Duodenal mucosa (tissue), 2 donors: Measurements from ENCODE around the gene GAREM2.

Experiments used
- H3K27ac ChIP-seq: one replicate; pipeline ENCODE4 v1.7.0; 2013; ENCODE audit warnings: low read depth, low read length
- H3K27me3 ChIP-seq, 2 donors: one replicate each; pipeline ENCODE4 v1.7.0; 2013; ENCODE audit warnings: low read length in 2 of 2, control low read depth in 1 of 2; ENCODE audit not compliant: insufficient read depth in 2 of 2, control insufficient read depth in 1 of 2
- H3K36me3 ChIP-seq, 2 donors: one replicate each; pipeline ENCODE4 v1.7.0; 2013; ENCODE audit warnings: low read length in 2 of 2, control low read depth in 1 of 2; ENCODE audit not compliant: insufficient read depth in 2 of 2, control insufficient read depth in 1 of 2
- H3K4me1 ChIP-seq, 2 donors: one replicate each; pipeline ENCODE4 v1.7.0; 2013; ENCODE audit warnings: low read length in 2 of 2, control low read depth in 1 of 2; ENCODE audit not compliant: insufficient read depth in 2 of 2, control insufficient read depth in 1 of 2
- H3K4me3 ChIP-seq, 2 donors: one replicate each; pipeline ENCODE4 v1.7.0; 2013; ENCODE audit warnings: low read length in 2 of 2, low read depth in 1 of 2
- H3K9ac ChIP-seq, 2 donors: one replicate each; pipeline ENCODE4 v1.7.0; 2013; ENCODE audit warnings: low read length in 2 of 2, low read depth in 1 of 2
- H3K9me3 ChIP-seq, 2 donors: one replicate each; pipeline ENCODE4 v1.7.0; 2013; ENCODE audit warnings: low read length in 2 of 2, control low read depth in 1 of 2; ENCODE audit not compliant: control insufficient read depth in 1 of 2

The GAREM2 gene

DNA sequence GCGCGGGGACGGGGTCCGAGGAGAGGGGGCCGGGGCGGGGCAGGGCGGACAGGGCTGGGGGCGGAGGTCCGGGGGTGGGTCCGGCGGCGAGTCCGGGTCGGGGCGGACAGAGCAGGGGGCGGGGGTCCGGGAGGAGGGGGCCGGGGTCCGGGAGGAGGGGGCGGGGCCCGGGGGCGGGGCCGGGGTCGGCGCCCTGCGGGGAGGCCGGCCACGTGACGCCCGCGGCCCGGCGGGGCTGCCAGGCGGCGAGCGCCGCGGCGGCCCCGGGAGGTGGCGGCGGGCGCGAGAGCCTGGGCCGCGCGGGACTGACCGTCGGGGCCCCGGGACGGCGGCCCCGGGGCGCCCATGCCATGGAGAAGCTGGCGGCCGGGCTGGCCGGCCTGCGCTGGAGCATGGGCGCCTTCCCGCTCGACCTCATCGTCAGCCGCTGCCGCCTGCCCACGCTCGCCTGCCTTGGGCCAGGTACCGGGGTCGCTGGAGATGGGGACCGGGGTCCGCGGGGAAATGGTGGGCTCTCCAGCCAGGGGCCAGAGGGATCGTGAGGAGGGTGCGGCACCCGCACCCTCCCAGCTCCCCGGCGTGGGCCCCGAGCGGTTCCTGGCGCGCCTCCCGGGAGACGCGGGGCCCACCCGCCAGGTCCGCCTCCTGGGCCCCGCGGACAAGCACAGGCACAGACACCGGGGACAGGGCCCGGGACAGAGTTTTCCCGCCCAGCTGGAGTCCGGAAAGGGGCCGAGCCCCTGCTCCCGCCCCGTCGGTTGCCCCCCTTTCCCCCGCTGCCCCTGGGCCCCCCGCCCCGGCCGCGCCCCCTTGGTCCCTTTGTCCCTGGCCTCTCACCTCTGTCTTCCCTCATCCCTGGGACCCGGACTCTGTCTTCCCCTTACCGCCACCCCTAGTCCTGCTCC lies at the start of gene GAREM2:
TSS of gene GAREM2 (plus strand) at position 218 of the 905 bp plus-strand sequence. CDS start at position 351, 133 bp downstream.
- Histone ChIP-seq H3K36me3 (no peaks in the 10 kb centered on the region), H3K27ac (no peak within 1 kb of the TSS), H3K27me3 (peaks cover 17 to 21% of the 10 kb centered on the region in 2 donors), H3K4me1 (peaks cover 0 to 5% of the 10 kb centered on the region in 2 donors), H3K4me3 (peak within 1 kb of the TSS in 1 of 2 donors; percentile 22), H3K9me3 (no peaks in the 10 kb centered on the region), H3K9ac (no peak within 1 kb of the TSS)

DNA sequence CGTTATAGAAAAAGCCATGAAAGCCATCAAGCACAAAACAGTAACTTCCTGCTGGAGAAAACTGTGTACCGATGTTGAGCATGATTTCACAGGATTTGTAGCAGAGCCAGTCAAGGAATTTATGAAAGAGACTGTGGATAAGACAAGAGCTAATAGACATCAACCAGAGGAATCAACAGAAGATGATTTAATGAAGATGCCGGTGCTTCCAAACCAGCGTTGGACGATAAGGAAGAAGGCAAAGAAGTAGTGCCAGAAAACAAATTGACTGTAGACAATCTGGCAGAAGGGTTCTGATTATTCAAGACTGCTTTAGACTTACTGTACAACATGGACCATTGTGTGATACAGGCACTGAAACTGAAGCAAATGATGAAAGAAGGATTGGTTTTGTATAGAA lies 49.5 kb upstream of the GAREM2 start:
- H3K4me1 ChIP-seq: no peaks in the 10 kb centered on the region
- H3K9me3 ChIP-seq: no peaks in the 10 kb centered on the region
- no peak overlapping the region for H3K27ac ChIP-seq
- H3K4me3 ChIP-seq: no peak overlapping the region
- H3K27me3 ChIP-seq: no peaks in the 10 kb centered on the region
- H3K36me3 ChIP-seq: peaks cover 5 to 17% of the 10 kb centered on the region in 2 donors
- H3K9ac ChIP-seq: no peak overlapping the region

DNA sequence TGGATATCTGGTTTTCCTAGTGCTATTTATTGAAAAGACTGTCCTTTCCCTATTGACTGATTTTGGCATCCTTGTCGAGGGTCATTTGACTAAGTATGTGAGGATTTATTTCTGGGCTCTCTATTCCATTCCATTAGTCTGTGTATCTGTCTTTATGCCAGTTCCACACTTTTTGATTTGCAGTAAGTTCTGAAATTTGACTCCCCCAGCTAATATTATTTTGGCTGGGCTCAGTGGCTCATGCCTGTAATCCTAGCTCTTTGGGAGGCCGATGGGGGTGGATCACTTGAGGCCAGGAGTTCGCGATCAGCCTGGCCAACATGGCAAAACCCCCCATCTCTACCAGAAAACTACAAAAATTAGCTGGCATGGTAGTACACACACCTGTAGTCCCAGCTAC lies 46.8 kb upstream of the GAREM2 start:
- H3K4me1 ChIP-seq: no peaks in the 10 kb centered on the region
- H3K9me3 ChIP-seq: no peaks in the 10 kb centered on the region
- H3K27me3 ChIP-seq: no peaks in the 10 kb centered on the region
- H3K36me3 ChIP-seq: peaks cover 8 to 20% of the 10 kb centered on the region in 2 donors
- no peak overlapping the region for H3K4me3 ChIP-seq
- no peak overlapping the region for H3K27ac ChIP-seq
- no peak overlapping the region for H3K9ac ChIP-seq

DNA sequence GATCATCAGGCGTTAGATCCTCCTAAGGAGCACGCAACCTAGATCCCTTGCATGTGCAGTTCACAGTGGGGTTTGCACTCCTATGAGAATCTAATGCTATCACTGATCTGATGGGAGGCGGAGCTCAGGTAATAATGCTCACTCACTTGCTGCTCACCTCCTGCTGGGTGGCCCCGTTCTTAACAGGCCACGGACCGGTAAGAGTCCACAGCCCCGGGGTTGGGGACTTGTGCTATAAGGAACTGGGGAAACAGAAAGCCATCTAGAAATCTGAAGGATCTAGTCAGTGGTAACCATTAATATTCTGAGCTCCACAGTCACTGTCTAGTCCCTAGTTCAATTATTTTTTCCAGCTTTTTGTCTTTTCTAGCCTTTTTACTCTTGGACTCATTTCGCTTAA lies 44.7 kb upstream of the GAREM2 start:
- H3K27ac ChIP-seq: no peak overlapping the region
- H3K4me3 ChIP-seq: no peak overlapping the region
- no peaks in the 10 kb centered on the region for H3K4me1 ChIP-seq
- no peaks in the 10 kb centered on the region for H3K9me3 ChIP-seq
- H3K9ac ChIP-seq: no peak overlapping the region
- peaks cover 8 to 17% of the 10 kb centered on the region in 2 donors for H3K36me3 ChIP-seq
- no peaks in the 10 kb centered on the region for H3K27me3 ChIP-seq

DNA sequence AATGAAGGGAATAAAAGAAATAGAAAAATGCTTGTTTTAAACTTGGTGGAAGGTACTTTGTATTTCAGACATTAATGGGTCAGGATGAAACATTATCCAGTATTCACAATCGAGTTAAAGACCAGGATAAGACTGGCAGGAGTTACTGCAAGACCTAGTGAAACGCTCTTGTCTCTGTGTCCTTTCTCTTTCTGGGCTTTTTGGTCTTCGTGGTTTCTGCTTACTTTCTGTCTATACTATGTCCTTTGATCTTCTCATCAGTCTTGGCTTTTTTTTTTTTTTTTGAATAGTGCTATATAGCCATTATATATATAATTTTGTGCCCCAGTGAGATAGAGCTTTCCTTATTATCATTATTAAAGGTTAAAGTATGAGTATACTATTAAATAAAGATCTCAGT lies 42.1 kb upstream of the GAREM2 start:
- Histone ChIP-seq H3K27me3 (no peaks in the 10 kb centered on the region), H3K36me3 (peaks cover 8 to 29% of the 10 kb centered on the region in 2 donors), H3K4me1 (peaks cover 0 to 6% of the 10 kb centered on the region in 2 donors)

DNA sequence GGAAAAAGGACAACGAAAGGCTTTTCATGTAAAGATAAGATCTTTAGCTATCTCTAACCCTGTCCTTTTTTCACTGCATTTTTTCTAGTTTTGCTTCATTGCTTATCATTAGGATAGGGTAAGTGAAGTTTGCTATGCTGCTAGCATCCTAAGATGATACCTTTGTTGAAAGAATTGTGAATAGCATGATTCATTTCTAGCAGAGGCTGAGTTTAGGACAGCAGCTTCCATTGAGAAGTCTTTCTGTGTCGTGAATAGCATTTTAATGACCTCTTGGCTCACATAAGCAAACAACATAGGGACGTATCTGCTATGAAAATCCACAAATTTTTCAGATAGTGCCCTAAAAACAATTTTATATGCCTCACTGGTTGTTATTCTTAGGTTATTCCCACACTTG lies 36.4 kb upstream of the GAREM2 start:
- Histone ChIP-seq H3K9me3 (no peaks in the 10 kb centered on the region), H3K9ac (no peak overlapping the region), H3K4me3 (no peak overlapping the region), H3K4me1 (peaks cover 4 to 7% of the 10 kb centered on the region in 2 donors), H3K27me3 (no peaks in the 10 kb centered on the region), H3K27ac (no peak overlapping the region), H3K36me3 (peaks cover 0 to 24% of the 10 kb centered on the region in 2 donors)

More for the DNA sequence above, 42.1 kb upstream of the GAREM2 start:
- H3K9ac ChIP-seq: no peak overlapping the region
- H3K4me3 ChIP-seq: no peak overlapping the region
- no peaks in the 10 kb centered on the region for H3K9me3 ChIP-seq
- no peak overlapping the region for H3K27ac ChIP-seq

DNA sequence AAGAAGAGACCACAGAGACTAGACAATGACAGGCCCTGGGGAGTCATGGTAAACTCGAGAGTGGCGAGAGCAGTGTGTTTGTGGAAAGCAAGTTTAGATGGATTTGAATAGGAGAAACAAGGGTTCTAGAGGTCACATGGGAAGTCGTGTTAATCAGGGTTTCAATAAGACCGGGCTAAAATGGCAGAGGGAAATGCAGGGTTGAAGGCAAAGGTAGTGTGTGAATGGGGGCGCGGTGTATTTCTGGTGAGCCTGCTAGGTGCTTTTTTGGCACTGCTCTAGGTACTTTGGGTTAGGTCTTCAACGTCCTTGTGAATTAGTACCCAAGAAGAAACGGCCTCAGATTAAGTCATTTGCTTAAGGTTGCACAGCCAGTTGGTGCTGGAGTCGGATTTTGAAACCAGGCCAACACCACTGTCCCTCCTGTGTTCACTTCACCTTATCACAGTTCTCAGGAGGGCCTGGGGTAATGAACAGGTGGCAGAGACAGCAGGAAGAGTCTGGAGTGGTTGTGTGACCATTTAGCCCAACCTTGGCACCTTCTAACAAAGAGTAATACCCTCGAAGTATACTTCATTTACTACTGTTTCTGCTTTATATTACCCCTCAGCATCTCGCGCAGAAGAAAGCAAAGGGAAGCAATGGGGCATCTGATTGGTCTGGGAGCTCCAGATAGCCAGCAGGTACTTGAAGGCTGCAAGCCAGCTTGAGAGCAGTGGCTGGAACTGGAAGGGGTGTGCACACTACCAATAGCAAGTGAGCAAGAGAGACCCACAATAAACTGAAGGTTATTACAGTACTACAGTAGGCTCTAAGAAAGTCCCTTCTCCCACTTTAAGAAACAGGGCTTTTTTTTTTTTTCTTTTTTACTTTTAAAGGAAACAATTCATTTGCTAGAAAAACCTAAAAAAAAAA lies 33.4 kb upstream of the GAREM2 start:
- no peaks in the 10 kb centered on the region for H3K9me3 ChIP-seq
- H3K4me1 ChIP-seq: peaks cover 11 to 19% of the 10 kb centered on the region in 2 donors
- H3K4me3 ChIP-seq: no peak overlapping the region
- no peak overlapping the region for H3K9ac ChIP-seq
- H3K27me3 ChIP-seq: no peaks in the 10 kb centered on the region
- H3K36me3 ChIP-seq: peaks cover 0 to 23% of the 10 kb centered on the region in 2 donors
- H3K27ac ChIP-seq: no peak overlapping the region

DNA sequence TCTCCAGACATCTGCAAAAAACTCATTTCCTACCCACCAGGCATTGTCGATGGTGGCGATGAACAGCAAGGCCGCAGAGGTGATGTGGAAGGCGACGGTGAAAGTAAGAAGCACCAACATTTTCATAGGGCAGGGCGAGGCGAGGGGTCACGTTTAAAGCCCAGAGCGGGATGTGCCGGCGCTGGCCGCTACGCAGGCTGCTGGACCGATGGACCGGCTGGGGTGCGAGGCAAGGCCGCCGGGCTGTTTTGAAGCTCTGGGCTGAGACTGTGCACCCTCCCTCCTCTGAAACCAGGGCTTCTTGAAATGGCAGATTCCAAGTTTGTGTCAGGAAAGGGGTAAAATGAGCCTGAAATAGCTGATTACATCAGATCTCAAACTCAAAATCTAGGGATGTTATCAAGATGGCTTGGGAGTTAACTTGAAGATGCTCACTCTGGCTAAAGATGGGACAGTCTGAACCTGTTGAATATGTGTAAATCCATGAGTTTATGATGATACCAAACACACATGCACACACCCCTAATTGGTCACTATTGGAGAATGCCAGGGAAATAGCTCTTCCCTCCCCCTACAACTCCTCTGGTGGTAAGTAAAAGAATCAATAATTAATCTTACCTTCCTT lies 31.6 kb upstream of the GAREM2 start:
- Histone ChIP-seq H3K9ac (no peak overlapping the region), H3K27me3 (no peaks in the 10 kb centered on the region), H3K4me1 (peaks cover 11 to 12% of the 10 kb centered on the region in 2 donors), H3K9me3 (no peaks in the 10 kb centered on the region), H3K4me3 (no peak overlapping the region), H3K36me3 (peaks cover 0 to 9% of the 10 kb centered on the region in 2 donors), H3K27ac (no peak overlapping the region)

DNA sequence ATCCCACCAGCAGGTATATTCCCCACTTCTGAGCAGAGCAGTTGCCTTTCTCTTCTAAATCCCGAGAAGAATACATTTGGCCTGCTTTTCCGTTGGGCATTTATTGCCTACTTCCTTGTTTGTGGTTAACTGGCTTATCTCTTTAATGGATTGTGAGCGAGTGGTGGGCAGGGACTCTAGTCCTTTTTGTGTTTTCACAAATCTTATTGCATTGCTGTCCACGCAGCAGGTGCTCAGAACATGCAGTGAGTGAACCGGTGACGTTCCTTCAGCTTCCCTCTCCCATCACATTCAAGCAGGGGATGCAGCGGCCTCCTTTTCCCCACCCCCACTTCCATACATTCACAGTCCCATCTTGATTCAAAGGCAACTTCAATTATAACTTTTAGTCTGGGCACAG lies 28.9 kb upstream of the GAREM2 start:
- H3K4me1 ChIP-seq: peaks cover 10 to 12% of the 10 kb centered on the region in 2 donors
- H3K9ac ChIP-seq: no peak overlapping the region
- H3K27ac ChIP-seq: no peak overlapping the region
- no peaks in the 10 kb centered on the region for H3K9me3 ChIP-seq
- H3K4me3 ChIP-seq: no peak overlapping the region
- peaks cover 0 to 4% of the 10 kb centered on the region in 2 donors for H3K27me3 ChIP-seq
- H3K36me3 ChIP-seq: no peaks in the 10 kb centered on the region
